Effector CD8-positive, alpha-beta T cell (primary cell): Measurements from ENCODE around the gene HINT1.
"Not testable (repeated sequence)": the region's sequence is repeated elsewhere in the genome, so short reads cannot be mapped to it uniquely, and the experiment has no call there.

Experiments
- DNase-seq: peaks from one replicate; lab custom pipeline; 2025; lab: John Stamatoyannopoulos, UW

The HINT1 gene

DNA sequence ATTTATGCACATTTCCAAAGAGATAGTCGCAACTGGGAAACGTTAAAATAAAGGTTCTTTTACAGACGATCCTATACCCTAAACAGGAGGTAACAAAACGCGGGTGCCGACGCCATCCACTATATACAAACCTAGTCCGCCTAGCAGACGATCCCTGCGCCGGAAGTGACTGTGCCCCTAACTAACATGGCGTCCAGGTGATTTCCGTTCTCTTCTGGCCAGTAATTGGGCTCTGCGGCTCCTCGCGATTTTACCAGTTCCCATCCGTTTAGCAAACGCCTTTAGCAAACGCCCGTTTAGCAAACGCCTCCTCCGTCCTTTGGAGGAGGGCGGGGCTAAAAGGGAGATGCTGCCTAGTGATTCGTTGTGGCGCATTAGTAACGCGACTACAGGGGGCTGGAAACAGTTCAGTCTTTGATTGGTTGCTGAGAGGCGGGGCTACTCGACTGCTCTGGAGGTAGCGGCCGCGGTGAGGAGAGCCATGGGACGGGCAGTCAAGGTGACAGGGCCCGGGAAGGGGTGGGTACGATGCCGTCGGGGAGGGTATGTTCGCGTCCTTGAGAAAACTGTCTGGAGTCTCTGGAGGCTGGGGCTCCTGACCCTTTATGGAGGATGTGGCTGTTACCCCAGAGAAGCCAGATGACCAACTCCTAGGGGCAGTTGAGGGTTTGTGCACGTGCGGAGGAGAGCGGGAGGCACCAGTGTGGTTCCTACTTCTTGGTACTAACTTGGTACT, 5.7 kb upstream of the HINT1 start, which contains the start of gene LYRM7:
TSS of gene LYRM7 (plus strand) at position 405 of the 736 bp plus-strand sequence. CDS start at position 482, 77 bp downstream.
- DNase-seq = peak; percentile 92

DNA sequence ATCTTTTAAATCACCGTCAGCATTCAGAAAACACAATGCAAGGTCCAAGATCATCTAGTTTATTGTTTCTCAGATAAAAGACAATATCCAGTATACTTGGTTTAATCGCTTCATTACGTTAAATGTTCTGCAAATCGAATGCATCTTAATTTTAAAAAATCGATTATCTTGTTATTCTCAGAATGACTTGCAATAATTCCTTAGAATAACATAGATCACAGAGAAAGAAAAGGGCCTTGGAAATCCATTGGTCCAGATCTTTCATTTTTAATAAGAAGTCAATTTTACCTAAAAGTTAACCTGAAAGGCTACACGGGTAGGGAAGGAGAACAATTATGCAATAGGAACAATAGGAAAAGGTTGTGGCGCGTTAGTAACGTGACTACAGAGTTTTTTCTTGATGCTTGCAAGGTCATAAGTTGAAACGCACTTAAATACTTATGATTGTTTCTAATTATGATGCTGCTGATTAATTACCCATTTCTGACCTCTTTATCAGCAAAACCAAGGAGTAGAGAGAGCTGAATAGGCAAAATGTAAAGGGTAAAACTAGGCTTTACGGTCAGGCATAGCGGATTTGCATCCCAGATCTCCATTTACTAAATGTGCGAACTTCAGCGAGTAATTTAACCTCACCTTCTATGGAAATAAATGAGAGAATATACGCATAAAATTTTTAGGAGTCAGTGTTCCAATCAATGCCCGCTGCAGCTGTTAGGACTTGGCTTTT, 4.9 kb upstream of the HINT1 start:
- DNase-seq = no peak

DNA sequence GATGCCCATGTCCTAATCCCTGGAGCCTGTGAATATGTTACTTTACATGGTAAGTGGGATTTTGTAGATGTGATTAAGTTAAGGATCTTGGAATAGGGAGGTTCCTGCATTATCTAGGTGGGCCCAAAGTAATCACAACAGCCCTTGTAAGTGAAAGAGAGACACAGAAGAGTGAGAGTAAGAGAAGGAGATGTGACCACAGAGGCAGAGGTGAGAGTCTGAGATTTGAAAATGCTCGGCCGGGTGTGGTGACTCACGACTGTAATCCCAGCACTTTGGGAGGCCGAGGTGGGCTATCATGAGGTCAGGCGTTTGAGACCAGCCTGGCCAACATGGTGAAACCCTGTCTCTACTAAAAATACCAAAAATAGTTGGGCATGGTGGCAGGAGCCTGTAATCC, 2.6 kb upstream of the HINT1 start:
- DNase-seq = no peak

DNA sequence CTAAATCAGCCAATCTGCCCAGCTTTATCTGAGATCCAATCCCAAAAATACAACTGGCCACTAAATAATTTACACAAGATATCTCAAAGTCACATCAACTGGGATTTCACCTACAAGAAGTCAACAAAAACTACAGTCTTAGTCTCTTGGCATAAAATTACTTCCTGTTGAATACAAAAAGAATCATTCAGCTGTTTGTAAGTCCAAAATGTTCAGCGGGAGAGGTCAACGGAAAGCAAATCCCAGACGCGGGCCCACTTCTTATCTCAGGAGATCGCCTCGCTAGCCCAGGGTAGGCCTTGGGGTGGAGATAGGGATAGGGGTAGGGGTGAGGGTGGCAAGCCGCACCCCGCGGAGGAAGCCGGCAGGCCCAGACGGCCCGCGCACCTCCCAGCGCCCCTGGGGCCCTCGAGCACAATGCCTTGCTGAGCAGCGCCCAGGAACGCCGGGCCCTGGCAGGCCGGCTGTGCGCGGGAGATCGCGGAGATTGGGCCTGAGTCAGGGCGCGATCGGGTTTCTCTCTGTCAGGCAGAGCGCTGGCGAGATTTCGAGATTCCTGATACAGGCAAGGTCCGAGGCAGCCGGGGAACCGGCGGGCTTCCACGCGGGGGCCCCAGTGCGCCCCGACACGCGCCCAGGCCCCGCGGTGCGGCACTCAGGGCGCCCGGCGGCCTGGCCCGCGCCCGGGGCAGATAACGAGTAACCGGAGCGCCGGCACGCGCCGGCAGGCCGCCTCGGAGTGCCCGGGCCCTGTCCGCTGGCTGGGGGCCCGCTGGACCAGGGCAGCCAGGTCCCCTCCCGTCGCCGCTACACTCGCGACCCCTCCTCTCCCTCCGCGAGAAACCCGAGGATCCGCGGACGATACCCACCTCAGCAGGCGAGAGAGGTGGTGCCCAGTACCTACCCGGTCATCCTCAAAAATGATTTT, 601 bp downstream of the HINT1 start:
- DNase-seq = peak; percentile 38

DNA sequence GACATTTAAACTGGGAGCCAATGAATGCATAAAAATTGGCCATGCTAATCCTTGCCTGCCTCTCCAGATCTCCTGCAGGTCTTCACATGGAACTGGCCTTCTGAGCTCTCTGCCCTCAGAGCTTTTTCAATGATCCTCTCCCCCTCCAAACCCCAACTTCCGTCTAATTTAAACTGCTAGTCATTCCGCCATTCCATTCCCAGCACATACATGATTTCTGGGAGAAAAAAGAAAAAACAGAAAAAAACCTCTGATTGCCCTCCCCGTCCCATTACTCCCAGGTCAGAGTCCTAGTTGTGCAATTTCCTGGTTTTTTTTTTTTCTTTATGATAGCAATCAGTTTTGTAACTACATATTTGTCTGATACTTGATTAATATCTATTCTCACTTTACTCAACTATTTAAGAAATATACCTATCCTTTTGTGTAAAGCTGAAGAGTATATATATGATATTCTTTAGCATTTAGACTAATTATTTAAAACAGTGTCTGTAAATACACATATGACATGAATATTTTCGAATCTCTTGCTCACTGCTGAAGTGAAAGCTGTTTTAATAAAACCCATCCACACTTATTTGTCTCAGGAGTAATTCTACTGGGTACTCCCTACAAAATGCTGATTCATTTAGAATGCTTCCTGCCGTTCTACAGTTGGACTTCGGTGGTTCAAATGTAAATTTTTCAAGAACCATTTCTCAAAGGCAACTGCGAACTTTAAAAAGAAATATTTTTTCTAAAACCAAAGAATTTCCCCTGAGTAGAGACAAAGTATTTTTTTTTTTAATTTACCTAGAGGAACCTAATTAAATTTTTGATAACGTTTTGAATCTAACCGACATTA, 1.6 kb downstream of the HINT1 start:
- DNase-seq = no peak

DNA sequence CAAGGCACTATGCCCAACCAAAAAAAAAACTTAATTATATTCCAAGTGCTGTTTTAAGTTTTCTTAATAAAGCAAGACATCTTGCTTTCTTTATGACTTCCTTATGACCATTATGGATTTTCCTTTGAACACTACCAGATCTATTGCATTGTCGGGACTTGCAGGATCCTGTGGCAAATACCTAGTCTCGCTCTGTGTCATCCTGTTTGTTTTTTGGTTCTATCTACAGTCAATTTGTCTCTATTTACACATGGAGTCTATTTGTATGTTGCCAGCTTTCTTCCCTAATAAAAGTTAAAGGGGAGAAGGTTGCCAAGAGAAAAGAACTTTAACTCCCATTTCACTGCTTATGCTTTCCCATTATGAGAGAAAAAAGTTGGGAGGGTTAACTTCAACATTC, 4.9 kb downstream of the HINT1 start:
- DNase-seq = no peak

DNA sequence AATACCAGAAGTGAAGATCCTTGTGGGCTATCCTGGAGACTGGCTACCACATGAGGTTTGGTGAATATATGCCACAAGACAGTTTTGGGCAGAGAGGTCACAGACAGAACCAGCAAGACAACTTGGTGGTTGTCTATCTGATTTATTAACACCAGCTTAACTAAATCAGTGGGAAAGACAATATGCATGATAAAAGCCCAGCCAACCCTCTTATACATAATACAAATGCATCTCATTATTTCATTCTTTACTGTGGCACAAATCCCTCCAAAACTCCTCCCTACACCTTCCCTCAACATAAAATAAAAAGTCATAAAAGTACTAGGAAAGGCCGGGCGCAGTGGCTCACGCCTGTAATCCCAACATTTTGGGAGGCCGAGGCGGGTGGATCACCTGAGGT, 8.1 kb downstream of the HINT1 start:
- no peak for DNase-seq

DNA sequence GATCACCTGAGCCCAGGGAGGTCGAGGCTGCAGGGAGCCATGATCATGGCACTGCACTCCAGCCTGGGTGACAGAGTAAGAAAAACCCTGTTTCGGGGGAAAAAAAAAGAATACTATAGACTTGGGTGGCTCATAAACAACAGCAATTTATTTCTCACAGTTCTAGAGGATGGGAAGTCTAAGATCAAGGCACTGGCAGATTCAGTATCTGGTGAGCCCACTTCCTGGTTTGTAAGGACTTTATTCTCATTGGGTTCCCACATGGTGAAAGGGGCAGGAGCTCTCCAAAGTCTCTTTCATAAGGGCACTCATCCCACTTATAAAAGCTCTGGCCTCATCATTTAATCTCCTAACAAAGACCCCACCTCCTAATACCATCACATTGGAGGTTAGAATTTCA, 8.7 kb downstream of the HINT1 start:
- DNase-seq = no peak

DNA sequence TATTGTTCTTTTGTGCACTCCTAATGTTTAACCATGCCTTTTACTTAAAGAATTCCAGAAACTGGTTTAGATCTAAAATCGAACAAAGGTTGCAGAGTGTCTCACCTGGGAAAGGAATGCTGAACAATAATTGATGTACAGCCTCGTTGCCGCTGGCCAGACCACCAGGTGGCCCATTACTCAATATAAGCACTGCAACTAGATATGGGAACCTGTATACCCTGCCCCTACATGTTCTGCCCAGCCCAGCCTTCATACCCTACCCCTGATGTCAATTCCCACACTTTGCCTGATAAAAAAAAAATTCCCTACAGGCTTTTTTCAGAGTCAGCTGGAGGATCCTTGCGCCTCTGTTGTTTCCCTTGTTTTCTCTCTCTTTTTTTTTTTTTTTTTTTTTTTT, 13.8 kb downstream of the HINT1 start:
- DNase-seq = no peak

DNA sequence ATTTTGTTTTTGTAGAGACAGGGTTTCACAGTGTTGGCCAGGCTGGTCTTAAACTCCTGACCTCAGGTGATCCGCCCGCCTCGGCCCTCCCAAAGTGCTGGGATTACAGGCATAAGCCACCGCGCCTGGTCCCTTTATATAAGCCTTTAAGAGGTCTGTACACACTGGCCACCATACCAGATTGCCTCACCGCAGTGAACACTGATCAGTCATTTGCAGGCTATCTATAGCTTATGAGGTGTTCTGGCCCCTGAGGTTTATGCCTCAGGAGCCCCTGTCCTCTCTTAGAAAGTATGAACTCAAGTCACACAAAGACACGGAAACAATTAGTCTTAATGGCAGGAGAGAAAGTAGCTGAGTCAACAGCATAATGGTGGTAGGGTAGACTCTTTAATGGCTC, 14.6 kb downstream of the HINT1 start:
- DNase-seq = no peak

DNA sequence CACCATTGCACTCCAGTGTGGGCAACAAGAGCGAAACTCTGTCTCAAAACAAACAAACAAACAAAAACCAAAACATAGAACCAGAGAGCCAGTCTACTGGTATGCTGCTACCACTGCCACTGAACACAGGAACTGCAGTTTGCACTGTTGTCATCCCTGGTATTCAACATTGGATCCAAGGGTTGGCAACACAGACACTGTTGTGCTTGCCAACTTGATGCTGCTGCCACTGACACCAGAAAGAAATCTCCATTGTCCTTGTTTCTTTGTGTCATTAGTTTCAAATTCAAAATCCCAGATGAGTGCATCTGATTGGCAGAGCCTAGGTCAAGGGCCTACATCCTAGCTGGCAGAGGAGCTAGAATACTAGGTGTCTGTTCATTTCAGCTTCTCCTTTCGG, 16.2 kb downstream of the HINT1 start:
- no peak for DNase-seq

DNA sequence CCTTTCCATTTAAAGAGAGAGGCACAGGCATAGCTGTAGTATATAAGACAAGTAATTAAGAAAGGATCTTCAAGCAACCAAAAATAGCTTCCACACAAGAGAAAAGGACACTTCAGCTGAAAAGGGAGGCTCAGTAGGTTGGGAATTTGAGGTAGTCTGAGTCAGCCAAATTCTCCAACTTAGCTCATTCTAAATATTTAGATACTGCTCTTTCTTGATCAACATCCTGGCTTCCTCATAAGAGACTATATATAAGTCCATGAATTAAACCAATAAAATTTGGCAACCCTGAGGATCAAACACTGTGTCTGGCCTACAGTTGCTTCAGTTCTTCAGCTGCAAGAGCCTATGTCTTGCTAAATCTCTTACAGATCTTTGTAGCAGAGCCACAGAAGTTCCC, 17.8 kb downstream of the HINT1 start:
- no peak for DNase-seq

DNA sequence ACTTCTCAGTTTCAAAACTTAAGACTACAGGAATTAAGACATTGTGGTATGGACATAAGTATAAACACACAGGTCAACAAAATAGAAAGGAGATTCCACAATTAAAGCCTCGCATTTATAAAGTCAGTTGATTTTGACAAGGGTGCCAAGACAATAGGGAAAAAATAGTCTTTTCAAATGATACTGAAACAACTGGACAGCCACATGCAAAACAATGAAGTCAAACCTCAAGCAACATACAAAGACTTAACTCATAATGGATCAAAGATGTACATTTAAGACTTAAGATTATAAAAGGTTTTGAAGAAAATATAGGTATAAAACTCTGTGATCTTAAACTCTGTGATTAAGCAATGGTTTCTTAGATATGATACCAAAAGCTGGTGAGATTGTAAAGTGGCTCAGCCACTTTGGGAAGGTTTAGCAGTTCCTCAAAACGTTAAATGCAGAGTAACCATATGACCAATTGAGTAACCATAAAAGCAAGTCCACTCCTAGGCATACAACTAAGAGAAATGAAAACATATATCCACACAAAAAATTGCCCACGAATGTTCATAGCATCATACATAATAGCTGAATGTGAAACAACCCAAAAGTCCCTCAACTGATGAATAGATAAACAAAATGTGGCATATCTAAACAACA, 22.0 kb downstream of the HINT1 start:
- no peak for DNase-seq

DNA sequence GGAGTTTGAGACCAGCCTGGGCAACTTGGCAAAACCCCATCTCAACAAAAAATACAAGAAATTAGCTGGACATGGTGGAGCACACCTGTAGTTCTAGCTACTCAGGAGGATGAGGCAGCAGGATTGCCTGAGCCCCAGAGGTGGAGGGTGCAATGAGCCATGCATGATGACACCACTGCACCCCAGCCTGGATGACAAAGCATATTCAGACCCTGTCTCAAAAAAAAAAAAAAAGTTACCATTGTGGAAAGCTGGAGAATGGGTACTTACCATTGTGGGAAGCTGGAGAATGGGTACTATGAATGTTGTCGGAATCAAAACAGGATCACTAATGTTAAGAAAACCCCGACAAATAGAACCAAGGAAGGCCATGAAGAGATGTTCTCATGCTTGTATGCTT, 25.7 kb downstream of the HINT1 start:
- no peak for DNase-seq

DNA sequence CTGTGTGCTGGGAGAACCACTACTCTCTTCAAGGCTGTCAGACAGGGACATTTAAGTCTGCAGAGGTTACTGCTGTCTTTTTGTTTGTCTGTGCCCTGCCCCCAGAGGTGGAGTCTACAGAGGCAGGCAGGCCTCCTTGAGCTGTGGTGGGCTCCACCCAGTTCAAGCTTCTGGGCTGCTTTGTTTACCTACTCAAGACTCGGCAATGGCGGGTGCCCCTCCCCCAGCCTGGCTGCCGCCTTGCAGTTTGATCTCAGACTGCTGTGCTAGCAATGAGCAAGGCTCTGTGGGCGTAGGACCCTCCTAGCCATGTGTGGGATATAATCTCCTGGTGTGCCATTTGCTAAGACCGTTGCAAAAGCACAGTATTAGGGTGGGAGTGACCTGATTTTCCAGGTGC, 26.6 kb downstream of the HINT1 start:
- DNase-seq = not testable (repeated sequence)

DNA sequence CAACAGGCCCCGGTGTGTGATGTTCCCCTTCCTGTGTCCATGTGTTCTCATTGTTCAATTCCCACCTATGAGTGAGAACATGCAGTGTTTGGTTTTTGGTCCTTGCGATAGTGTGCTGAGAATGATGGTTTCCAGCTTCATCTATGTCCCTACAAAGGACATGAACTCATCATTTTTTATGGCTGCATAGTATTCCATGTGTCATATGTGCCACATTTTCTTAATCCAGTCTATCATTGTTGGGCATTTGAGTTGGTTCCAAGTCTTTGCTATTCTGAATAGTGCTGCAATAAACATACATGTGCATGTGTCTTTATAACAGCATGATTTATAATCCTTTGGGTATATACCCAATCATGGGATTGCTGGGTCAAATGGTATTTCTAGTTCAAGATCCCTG, 32.0 kb downstream of the HINT1 start:
- not testable (repeated sequence) for DNase-seq

DNA sequence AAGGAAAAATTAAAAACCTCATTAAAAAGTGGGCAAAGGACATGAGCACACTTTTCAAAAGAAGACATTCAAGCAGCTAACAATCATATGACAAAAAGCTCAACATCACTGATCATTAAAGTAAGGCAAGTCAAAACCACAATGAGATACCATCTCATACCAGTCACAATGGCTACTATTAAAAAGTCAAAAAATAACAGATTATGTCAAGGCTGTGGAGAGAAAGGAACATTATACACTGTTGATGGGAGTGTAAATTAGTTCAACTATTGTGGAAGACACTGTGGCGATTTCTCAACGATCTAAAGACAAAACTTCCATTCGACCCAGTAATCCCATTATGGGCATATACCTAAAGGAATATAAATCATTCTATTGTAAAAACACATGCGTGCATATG, 35.8 kb downstream of the HINT1 start:
- no peak for DNase-seq

DNA sequence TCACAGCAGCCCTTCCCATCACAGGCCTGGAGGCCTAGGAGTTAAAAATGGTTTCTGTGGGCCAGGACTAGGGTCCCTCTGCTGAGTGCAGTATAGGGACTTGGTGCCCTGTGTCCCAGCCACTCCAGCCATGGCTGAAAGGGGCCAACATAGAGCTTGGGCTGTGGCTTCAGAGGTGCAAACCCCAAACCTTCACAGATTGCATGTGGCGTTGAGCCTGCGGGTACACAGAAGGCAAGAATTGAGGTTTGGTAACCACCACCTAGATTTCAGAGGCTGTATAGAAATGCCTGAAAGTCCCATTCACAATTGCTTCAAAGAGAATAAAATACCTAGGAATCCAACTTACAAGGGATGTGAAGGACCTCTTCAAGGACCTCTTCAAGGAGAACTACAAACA, 37.8 kb downstream of the HINT1 start:
- not testable (repeated sequence) for DNase-seq

DNA sequence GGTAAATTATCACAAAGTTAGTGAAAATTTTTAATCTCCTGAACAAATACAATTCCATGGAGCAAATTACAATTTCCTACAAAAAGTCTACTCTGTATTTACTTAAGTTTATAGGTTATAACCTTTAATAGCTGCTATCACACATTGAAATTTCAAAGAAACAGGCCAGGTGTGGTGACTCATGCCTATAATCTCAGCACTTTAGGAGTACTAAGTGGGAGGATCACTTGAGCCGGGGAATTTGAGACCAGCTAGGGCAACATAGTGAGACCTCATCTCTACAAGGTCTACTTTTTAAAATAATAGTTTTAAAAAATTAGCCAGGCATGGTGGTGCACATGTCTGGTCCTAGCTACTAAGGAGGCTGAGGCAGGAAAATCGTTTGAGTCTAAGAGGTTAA, 50.3 kb downstream of the HINT1 start:
- DNase-seq = no peak

DNA sequence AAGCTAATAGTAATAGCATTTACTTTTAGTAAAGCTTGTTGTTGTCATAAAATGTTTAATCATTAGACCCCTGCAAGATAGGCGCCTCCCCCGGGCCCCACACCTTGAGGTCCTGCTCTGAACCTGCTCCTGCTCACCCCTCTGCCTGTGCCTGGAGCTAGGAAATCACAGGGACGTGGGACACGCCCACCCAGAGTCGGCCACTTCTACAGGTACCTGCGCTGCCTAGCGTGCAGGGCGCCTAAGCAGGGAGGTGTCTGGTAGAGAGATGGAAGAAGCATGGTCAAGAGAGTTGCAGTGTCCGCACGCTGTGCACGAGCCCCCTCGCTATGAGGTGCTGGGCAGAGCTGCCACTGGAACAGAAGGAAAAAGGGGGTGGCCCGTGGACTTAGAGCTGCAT, 52.6 kb downstream of the HINT1 start:
- DNase-seq = no peak

DNA sequence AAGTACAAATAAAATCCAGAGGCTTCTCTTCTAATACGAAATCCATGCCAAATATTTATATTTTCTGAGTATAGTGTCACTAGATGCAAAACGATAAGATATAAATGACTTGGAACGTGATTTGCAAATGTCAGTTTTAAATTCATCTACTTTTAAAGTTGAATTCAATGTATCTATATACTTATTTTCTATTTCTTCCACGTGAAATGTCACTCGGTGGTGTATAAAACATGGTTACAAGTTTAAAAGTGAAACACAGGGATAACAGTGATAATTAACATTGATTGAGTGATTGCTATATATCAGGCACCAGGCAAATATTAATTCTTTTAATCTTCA, 54.8 kb downstream of the HINT1 start:
- DNase-seq = no peak
